Activated effector memory CD4-positive, alpha-beta T cell treated with anti-CD3 and anti-CD28 coated beads, Interleukin-2, amount 50 U/mL, for 16 hours (primary cell): ENCODE measurements around the gene MEIOC.
"Not testable (repeated sequence)": the region's sequence is repeated elsewhere in the genome, so short reads cannot be mapped to it uniquely, and the experiment has no call there.

Source experiments
- DNase-seq: peaks from one replicate; pipeline ENCODE4 v3.0.0-alpha.2; 2020

MEIOC gene

DNA sequence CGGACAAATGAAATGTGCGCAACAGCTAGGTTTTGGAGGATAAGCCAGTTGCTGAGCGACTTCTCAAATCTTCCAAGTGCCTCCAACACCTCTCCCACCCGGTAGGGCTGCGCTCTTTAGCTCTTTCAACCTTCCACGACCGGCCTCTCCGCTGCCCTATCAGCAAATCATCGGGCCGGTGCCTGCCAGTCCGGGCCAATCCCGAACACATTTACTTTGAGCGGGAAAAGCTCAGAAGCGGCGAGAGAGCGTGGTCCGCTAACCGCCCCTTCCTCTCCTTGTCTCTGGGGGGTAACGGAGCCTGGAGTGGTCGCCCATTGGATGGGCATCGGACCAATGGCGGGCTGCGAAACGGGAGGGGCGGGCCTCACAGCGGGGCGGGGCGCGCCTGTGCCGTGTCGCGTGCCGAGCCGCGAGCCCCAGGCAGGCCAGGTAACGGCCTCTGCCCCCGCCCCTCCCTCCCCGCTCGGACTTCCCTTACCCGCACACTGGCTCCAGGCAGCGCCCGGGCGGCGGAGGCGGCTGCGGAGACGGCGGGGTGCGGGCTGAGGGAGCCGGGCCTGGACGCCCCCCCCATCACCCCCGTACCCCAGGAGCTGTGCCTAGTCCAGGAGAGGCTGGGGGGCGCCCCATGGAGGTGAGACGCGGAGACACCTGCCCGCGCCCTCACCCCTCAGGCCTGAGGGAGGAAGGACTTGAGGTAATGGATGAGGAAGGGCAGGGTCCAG, at the start of gene MEIOC:
Gene MEIOC (plus strand): TSS at position 486 of the 728 bp plus-strand sequence. CDS start 146 bp downstream, at position 632.
- peak; percentile 75 for DNase-seq

DNA sequence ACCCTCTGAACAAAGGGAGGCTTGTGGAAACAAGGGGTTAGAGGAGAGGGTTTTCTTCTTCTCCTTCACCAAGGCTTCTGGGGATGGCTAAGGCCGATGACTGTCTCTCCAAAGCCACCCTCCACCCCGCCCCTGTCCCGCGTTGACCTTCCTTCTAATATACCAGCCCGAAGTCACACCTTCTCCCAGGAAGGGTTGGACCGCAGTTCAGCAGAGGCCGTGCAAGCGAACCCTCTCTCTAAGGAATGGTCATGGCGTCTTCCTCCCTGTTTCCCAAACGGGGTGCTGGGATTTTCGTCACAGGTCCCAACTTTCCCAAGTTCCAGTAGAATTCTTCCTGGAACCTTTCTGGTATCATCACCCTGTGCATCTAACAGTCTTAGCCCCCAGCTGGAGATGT, 49.6 kb upstream of the MEIOC start:
- DNase-seq: no peak

- no peak for DNase-seq
These were observed 48.2 kb upstream of the MEIOC start for GRCh38 chr17:44607836-44608690.

DNA sequence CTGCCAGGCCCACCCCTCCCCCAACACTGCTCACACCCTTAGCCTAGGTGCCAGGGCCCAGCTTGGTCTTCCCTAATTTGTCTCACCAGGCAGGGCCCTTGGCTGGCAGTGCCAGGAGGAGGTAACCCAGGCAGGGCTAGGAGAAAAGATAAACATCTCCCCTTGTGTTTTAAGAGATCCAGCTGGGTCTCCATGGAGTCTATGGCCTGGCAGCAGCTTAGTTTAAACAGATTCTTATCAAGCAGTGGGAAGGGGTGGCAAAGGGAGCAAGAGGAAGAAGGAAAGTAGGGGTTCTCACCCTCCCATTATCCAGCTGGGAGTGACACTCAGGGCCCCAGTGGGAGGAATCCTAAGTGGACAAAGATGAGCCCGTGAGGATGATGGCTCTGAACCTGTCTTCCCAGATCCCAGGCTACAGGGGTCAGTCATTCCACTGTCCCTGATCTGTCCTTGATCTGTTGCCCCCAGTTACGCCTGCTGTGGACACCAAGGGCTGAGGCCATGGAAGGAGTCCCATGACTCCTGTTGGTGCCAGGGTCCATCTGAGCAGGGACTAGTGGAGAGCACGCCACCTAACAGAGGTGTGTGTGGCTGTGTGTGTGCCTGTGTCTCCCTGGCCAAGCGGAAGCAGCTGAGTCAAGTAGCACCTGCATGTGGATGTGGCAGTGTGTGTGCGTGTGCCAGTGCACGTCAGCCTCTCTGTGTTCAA, 47.4 kb upstream of the MEIOC start:
- DNase-seq: no peak

- DNase-seq: no peak
These were observed 45.9 kb upstream of the MEIOC start for GRCh38 chr17:44610331-44610730.

DNA sequence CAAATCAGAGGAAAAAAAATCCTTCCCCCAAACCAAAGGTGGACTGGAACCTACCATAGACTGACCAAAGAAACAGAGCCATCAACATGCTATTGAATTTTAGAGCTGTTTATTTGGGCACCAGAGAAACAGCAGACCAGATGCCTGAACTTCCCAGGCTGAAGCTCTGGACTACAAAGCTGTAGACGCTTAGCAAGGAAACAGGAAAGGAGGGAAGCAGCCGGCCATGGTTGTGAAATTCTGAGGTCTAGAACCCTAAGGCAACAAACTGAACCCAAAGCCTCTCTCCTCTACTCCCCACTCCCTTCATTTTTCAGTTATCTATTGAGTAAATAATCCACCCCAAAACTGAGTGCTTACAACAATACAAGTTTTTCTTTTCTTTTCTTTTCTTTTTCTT, 45.4 kb upstream of the MEIOC start:
- no peak for DNase-seq

DNA sequence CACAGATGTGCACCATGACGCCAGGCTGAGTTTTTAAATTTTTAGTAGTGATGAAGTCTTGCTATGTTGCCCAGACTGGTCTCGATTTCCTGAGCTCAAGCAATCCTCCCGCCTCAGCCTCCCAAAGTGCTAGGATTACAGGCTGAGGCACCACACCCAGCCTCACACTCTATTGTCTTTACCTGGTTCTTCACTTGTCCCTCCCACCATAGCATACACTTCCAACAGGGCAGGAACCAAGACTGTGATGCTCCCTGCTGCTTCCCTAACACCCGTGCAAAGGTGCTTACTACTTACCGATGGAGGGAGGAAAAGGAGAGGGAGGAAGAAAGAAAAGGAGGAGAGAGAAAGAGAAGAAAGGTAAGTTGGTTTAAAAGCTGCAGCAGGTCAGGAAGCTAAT, 41.4 kb upstream of the MEIOC start:
- no peak for DNase-seq

GRCh38 chr17:44618652-44619051, 37.6 kb upstream of the MEIOC start:
- DNase-seq: not testable (repeated sequence)

GRCh38 chr17:44623070-44623725, 33.1 kb upstream of the MEIOC start:
- no peak for DNase-seq

DNA sequence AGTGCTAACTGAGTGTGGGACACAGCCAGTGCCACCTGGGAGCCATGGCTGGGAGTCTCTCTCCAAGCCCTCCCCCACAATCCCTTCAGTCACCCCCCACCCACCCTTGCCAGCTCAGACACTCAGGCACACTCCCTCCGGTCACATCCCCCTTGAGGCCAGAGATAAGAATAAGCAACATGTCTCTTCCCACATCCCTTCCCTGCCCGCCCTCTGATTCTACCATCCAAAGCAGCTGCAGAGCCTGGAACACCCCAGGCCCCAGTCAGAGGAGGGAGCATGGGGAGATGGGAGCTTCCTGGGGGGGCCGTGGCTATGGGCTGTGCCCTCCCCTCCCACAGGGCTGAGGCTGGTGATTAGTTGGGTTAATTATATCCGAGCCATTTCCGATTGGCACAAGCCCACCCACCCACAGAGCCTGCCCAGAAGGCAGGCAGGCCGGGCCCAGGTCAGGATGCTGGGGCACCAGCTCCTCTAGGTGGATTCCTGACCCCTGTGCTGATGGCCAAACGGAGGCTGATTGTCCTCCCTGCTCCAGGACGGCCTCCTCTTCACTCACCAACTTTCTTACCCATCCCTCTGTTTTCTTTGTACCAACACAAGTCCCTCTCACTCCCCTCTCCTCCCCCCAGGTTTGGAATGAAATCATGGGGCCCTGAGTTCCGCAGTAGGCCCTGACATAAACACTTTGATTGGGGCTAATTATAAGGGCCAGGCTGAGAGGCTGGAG, 28.6 kb upstream of the MEIOC start:
- DNase-seq: no peak

DNA sequence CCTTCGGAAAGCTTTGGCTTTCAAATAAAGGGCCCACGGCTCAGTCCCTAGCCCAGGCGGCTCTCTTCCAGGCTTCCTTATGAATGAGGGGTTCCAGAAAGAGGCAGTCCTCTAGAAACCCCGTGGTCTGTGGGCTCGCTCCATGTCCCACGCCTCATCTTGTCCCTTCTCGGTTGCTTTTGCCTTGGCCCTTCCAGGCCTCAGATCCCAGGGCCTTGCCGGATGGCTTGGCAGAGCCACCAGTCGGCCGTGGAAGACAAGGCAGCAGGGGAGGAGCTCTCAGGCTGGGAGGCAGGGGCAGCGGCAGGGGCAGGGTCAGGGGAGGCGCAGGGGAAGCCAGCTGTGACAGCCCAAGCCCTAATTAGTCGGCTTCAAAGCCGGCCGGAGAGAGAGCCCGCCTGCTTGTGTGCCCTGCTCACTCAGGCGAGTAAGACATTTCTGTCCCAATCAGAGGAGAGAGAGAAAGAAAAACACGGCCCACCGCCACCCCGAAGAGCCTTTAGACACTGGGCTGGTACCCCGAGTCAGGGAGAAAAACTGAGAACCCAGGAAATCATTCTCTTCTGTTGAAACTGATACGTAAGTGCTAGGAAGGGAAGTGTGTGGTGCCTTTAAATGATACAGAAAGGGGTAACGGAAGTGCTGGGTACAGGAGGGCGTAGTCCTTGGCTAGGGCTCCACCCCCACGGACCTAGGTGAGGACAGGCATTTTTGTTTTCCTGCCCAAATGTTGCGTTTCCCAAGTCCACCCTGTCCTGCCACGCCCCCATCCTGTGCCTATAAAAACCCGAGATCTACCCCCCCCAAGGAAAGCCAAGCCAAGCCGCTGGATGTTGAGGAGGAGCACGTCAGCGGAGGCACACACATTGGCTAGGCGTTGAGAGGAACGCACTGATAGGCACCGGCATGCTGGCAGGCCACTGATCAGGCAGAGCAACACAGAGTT, 27.8 kb upstream of the MEIOC start:
- no peak for DNase-seq

- DNase-seq: no peak
These were observed 27.0 kb upstream of the MEIOC start for GRCh38 chr17:44629314-44629713.

GRCh38 chr17:44630703-44631102, 25.6 kb upstream of the MEIOC start:
- DNase-seq: no peak

- DNase-seq: no peak
These were observed 22.3 kb upstream of the MEIOC start for GRCh38 chr17:44633998-44634397.

DNA sequence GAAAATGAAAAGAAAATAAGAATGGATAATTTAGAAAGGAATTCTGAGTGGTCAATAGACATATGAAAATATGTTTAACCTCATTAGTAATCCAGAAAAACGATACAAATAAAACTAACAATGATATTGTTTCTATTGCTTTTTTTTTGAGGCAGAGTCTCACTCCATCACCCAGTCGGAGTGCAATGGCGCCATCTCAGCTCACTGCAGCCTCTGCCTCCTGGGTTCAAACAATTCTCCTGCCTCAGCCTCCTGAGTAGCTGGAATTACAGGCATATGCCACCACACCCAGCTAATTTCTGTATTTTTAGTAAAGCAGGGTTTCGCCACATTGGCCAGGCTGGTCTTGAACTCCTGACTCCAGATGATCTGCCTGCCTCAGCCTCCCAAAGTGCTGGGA, 21.9 kb upstream of the MEIOC start:
- DNase-seq: not testable (repeated sequence)

- DNase-seq: no peak
These were observed 19.7 kb upstream of the MEIOC start for GRCh38 chr17:44636562-44636961.

DNA sequence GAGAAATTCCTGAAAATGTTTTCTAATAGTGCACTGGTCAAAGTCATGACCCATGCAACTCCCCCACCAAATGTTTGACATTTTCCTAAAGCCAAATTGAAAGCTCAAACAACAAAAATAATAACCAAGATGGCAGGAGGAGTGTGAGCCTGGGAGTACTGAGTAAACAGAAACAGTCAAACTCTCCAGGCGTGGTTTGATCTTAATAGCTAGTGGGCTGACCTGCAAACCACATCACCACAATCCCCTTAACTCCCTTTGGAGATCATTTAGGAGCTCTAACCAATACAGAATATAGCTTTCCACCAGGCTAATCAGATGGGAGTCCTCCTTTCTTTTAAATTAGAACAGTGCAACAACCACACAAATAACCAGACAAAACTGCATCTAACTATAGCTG, 19.2 kb upstream of the MEIOC start:
- no peak for DNase-seq

DNA sequence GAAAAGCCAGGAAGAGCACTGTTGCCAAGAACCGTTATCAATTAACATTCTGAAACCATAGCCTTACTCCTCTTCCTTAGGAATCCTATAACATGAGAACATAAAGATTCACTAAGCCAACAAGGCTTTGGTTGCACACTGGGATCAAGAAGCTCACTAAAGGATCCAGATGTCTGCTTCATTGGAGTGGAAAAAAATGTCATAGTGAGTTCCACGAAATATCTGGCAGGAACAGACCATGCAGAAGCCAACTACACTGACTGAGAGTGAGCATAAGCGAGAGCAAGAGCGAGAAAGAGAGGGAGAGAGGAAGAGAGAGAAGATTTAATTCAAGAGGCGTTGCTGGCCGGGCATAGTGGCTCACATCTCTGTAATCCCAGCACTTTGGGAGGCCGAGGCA, 13.4 kb upstream of the MEIOC start:
- DNase-seq: no peak

- DNase-seq: no peak
These were observed 10.9 kb upstream of the MEIOC start for GRCh38 chr17:44645341-44645740.

GRCh38 chr17:44646280-44646679, 10.0 kb upstream of the MEIOC start:
- DNase-seq: no peak

DNA sequence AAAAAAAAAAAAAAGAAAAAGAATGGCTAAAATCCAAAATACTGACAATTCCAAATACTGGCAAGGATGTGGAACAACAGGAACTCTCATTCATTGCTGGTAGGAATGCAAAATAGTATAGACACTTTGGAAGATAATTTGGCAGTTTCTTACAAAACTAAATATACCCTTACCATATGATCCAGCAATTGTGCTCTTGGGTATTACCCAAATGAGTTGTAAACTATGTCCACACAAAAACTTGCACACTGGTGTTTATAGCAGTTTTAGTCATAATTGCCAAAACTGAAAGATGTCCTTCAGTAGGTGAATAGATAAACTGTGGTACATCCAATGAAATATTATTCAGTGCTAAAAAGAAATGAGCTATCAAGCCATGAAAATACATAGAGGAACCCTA, 8.5 kb upstream of the MEIOC start:
- no peak for DNase-seq
